ENCODE results near the gene ELL.

- TF ChIP-seq TCF7L2 (IDR thresholded peaks at IDR 0.05; ENCODE audit: low read depth, low read length) (no peak), CTCF (IDR thresholded peaks at IDR 0.05) (no peak), POLR2AphosphoS5 (IDR thresholded peaks at IDR 0.05; ENCODE audit: low read depth, low read length) (no peak), SIN3A (IDR thresholded peaks at IDR 0.05; ENCODE audit: borderline replicate concordance, insufficient read depth, low read depth, low read length) (no peak)
- TF ChIP-seq, protein P1, sequence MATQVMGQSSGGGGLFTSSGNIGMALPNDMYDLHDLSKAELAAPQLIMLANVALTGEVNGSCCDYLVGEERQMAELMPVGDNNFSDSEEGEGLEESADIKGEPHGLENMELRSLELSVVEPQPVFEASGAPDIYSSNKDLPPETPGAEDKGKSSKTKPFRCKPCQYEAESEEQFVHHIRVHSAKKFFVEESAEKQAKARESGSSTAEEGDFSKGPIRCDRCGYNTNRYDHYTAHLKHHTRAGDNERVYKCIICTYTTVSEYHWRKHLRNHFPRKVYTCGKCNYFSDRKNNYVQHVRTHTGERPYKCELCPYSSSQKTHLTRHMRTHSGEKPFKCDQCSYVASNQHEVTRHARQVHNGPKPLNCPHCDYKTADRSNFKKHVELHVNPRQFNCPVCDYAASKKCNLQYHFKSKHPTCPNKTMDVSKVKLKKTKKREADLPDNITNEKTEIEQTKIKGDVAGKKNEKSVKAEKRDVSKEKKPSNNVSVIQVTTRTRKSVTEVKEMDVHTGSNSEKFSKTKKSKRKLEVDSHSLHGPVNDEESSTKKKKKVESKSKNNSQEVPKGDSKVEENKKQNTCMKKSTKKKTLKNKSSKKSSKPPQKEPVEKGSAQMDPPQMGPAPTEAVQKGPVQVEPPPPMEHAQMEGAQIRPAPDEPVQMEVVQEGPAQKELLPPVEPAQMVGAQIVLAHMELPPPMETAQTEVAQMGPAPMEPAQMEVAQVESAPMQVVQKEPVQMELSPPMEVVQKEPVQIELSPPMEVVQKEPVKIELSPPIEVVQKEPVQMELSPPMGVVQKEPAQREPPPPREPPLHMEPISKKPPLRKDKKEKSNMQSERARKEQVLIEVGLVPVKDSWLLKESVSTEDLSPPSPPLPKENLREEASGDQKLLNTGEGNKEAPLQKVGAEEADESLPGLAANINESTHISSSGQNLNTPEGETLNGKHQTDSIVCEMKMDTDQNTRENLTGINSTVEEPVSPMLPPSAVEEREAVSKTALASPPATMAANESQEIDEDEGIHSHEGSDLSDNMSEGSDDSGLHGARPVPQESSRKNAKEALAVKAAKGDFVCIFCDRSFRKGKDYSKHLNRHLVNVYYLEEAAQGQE (IDR thresholded peaks at IDR 0.05; ENCODE audit: insufficient read depth in 1 of 2, low read depth in 2 of 2, low read length in 1 of 2) = no peak
Measured at GRCh38 chr19:18428787-18429674, 92.8 kb downstream of the ELL start.
